Adipose tissue (tissue), 3 donors: Measurements from ENCODE around the gene LRRN2. TPM values are rescaled to one million over a fixed set of nuclear protein-coding genes. Genes with fewer than 3 reads are reported as not detected.
"Not testable (repeated sequence)": the region's sequence is repeated elsewhere in the genome, so short reads cannot be mapped to it uniquely, and the experiment has no call there.

Source experiments
- H3K27ac ChIP-seq: one replicate; pipeline ENCODE4 v1.5.1; 2013; ENCODE audit warnings: low read depth, low read length
- WGBS, 3 donors: extraction: QIAGEN DNeasy Blood & Tissue Kit; methylation state at CpG; one replicate each; pipeline ENCODE4 v1.1.7; 2013; 5-methylcytosine and 5-hydroxymethylcytosine counted together
- polyA plus RNA-seq, 3 donors: library from polyadenylated mRNA; stranded (reverse); fragments of 200-250 nt; gene quantifications; one replicate each; pipeline ENCODE4 v1.2.3, GENCODE V29; 2013
- donor health status: healthy with polysubstance abuse.
- donor health status: Bipolar disorder and iron deficiency.
- donor health status: healthy.

LRRN2 gene
- polyA plus RNA-seq, 3 donors: 0.38 to 5.1 (median 3.1) TPM

DNA sequence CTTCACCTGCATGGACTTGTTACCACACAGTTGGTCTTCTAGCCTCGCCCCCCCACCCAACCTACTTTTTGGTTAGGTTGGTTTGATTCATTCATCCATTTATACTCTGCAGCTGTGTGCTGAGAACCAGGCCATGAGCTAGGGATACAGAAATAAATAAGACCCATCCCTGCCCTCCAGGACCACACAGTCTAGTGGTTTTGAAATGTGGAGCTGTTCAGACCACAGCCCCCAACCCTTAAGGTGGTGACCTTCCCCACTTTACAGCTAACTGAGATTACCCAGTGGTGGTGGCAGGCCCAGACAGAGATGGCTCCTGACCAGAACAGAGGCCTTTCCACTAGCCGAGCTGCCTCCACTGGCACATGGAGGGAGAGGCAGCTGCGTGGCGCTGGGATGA is 37.0 kb downstream of the LRRN2 start:
- H3K27ac ChIP-seq: no peak overlapping the region
- WGBS, 3 donors: 90 to 95% (median 94%) methylated on average over 4 of the region's 4 CpGs

DNA sequence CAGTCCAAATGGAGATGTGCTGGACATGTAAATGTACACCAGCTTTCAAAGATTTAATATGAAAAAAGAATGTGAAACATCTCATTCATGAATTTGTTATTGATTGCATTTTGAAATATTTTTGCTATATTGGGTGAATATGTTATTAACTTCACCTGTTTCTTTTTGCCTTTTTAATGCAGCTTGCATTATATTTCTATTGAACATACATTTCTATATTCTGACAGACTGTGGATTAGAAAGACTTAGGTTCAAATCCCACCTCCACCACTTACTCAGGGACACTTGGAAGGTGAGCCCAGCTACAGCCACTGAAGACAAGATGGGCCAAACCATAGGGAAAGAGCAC is 37.8 kb downstream of the LRRN2 start:
- no peak overlapping the region for H3K27ac ChIP-seq

DNA sequence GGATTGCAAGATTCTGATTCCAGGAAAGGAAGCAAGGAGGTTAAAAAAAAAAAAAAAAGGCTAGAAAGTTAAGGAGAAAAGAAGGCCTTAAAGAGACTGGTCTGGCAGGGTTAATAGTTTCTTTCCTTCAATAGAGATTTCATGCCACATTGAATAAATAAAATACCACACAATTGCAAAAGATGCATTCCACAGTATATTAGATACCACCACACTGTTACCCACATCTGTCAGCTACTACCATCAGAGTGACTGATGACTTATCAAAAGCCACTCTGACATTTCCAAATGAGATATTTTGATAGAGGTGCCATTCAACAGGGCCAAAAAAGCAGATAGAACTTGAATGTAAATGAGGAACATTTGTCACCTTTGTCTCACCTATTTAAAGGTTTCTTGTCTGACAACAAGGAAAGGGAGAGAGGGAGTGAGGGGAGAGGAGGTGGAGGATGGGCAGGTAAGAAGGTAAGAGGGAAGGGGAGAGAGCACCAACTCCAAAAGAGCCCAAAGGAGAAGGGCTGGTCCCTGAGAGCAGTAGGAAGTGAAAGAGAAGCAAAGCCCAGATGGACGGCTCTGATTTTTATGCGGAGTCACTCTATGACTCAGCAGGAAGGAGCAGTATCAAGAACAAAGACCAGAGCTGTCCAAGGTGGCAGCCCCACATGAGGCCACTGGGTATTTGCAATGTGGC is 38.3 kb downstream of the LRRN2 start:
- H3K27ac ChIP-seq: no peak overlapping the region
- WGBS, 3 donors: 11 to 17% (median 15%) methylated on average over 2 of the region's 2 CpGs

DNA sequence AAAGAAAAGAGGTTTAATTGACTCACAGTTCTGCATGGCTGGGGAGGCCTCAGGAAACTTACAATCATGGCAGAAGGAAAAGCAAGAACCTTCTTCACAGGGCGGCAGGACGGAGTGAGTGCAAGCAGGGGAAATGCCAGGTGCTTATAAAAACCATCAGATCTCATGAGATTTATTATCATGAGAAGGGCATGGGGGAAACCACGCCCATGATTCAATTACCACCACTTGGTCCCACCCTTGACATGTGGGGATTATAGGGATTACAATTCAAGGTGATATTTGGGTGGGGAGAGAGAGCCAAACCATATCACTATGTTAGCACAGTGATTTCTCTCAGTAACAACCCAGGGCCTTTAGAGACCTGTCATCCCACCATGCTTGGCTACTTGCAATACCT is 39.9 kb downstream of the LRRN2 start:
- H3K27ac ChIP-seq: no peak overlapping the region
- WGBS, 3 donors: 79 to 91% (median 85%) methylated on average over 3 of the region's 3 CpGs

DNA sequence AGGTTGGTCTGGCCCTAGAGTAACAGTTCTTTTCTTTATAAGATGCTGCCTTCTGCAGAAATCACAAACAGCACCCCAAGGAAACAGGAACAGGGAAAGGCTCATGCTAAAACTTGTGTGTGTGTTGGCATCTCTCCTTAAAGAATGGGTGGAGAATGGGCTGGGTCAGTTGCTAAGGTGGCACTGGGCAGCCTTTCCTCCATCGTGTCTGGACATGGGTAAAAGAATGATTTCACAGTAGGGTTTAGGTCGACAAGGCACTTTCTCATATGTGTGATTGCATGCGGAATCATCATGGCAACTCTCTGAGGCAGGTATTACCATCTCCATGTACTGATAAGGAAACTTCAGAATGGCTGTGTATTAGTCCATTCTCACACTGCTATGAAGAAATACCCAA is 40.3 kb downstream of the LRRN2 start:
- H3K27ac ChIP-seq: no peak overlapping the region
- WGBS, 3 donors: 74 to 90% (median 82%) methylated on average over 3 of the region's 3 CpGs

DNA sequence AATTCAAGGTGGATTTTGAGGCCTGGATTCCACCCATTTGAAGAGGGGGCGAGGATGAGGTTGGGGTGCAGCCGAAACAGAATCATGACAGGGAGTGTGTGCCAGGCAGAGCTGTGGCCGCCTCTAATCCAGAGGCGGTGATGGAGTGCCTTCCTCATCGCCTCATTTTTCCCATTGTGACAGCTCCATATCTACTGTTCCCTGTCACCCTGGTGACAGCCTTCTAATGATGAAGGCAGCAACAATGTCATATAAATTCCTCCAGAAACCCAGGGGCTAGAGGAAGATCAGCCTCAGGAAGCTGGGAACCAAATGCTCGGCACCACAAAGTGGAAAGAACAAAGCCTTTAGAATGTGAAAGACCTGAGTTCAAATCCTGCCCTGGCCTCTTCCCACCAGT is 42.0 kb downstream of the LRRN2 start:
- H3K27ac ChIP-seq: no peak overlapping the region
- WGBS, 3 donors: 90 to 96% (median 91%) methylated on average over 6 of the region's 6 CpGs

DNA sequence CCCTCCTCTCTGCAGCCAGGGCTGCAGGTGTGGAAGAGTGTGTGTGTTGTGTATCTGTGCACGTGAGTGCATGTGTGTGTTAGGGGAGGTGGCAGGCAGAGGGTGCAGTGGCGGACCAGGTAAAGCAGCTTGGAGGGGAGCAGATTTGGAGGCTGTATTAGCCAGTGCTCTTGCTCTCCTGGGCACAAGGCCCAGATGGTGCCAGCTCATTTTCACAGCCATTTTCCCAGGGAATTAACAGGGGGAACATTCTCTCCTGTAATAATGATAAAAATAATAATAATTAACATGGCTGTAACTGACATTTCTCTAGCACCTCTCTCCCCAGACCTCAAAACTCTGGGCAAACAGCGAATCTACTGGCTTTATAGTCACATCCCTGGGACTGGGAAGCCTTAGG is 43.6 kb downstream of the LRRN2 start:
- WGBS, 3 donors: 78 to 89% (median 87%) methylated on average over 3 of the region's 3 CpGs
- H3K27ac ChIP-seq: no peak overlapping the region

DNA sequence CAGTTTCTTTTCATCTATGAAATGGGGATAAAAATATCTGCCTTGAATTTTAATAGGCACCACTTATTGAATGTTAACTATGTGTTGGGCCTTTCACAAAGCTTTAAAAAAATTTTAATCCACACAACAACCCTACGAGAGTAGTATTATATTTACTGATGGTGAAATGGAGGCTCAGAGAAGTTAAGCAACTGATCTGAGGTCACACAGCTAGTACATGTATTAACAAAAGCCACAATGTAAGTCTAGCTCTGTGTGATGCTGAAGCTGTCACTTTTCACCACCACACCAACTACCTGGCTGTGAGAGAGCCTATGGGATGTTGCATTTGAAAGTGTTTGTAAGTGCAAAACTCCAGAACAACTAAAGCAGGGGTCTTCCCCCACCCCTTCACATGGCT is 44.1 kb downstream of the LRRN2 start:
- no peak overlapping the region for H3K27ac ChIP-seq
- WGBS, 3 donors: 83 to 90% (median 89%) methylated on average over 1 of the region's 1 CpG

DNA sequence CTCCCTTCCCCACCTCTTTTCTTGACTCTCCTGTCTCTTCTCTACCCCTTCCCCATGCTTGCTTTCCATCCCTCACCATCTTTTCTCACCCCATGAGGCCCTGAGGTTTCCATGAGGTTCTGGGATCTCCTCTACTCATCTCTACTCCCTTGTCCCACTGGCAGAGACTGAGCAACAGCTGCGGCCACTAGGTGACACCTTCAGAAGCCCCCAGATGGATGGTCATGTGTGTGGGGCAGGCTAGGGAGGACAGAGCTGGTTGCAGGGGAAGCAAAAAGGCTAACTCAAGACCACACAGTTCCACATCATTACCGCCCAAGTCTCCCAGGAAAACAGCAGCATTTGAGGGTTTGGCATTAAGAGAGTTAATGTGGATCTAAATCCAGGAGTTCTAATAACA is 45.0 kb downstream of the LRRN2 start:
- H3K27ac ChIP-seq: no peak overlapping the region
- WGBS, 3 donors: 80 to 94% (median 89%) methylated on average over 2 of the region's 2 CpGs

DNA sequence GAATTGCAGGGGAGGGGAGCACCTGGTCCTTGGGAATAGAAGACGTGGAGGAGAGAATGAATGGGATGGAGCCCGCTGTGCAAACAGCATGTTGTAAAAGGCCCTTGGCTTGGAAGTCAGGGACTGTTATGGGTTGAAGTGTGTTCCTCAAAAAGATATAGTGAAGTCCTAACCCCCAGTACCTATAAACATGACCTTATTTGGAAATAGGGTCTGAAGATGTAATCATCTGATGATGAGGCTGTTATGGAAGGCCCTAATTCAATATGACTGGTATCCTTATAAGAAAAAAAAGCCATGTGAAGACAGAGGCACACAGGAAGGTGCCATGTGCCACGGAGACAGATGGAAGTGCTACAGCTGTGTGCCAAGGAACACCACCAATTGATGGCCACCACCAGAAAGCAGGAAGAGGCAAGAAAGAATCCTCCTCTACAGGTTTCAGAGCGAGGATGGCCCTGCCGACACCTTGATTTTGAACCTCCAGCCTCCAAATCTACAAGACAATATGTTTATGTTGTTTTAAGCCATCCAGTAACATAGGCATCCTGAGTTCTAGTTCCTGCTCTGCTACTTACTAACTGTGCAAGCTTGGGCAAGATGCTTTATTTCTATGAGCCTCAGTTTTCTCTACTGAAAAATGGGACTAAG is 51.2 kb downstream of the LRRN2 start:
- H3K27ac ChIP-seq: no peak overlapping the region
- WGBS, 3 donors: 82 to 93% (median 92%) methylated on average over 5 of the region's 5 CpGs

DNA sequence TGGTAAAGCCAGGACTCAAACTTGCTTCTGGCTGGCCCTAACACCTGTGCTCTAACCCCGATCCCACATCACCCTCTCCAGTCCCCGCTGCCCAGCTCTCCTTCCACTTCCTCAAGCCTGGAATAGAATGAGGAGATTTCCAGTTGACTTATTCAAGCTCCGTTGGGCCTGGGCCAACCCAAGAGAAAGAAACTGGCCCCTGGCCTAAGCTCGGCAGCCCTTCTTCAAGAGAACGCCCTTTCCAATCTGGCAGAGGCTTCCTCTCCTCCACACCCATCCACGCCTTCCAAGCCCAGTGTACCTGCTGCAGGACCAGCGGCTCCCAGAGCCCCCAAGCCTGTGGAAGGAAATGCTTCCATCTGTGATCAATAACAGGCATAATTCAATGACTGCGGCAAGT is 51.9 kb downstream of the LRRN2 start:
- WGBS, 3 donors: 46 to 54% (median 49%) methylated on average over 8 of the region's 8 CpGs
- no peak overlapping the region for H3K27ac ChIP-seq

DNA sequence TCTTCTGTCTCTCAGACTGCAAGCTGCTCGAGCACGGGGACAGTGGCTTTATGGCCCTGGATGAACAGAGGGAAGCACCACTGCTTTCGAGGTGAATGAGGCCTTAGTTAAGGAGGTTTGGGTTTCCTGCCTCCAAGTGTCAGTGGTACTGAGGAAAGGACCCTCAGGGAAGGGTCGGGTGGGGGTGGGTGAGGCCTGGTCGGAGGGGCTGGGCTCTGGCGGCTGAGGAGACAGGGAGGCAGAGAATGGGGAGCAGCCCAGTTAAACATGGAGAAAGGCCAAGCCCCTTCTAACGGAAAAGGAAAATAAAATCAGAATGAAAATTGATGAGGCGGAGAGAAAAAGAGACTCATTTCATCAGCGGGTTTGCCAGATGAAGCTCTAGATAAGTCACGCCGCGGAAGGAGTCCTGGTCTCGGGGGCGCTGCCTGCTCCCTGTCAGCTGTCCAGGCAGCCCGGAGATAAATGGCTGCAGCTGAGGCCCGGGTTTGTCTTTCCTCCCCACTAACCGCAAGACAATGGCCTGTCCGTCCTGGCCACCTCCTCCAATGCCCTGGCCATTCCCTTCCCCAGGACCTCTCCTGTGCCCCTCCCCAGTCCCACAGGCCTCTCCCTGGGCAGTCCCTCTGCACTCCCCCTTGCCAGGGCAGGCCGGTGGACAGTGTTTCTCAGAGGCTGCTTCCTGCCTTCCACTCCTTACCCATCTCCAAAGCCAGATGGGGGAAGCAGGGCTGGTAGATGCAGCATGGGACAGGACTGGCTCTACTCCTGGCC is 55.2 kb downstream of the LRRN2 start:
- 29 to 57% (median 54%) methylated on average over 19 of the region's 19 CpGs for WGBS, 3 donors
- no peak overlapping the region for H3K27ac ChIP-seq

DNA sequence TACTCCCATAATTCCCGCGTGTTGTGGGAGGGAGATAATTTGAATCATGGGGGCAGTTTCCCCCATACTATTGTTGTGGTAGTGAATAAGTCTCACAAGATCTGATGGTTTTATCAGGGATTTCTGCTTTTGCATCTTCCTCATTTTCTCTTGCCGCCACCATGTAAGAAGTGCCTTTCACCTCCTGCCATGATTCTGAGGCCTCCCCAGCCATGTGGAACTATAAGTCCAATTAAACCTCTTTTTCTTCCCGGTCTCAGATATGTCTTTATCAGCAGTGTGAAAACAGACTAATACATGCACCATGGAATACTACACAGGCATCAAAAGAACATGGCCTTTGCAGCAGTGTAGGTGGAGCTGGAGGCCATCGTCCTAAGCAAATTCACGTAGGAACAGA is 56.1 kb downstream of the LRRN2 start:
- H3K27ac ChIP-seq: not testable (repeated sequence)
- 91 to 98% (median 96%) methylated on average over 6 of the region's 6 CpGs for WGBS, 3 donors

DNA sequence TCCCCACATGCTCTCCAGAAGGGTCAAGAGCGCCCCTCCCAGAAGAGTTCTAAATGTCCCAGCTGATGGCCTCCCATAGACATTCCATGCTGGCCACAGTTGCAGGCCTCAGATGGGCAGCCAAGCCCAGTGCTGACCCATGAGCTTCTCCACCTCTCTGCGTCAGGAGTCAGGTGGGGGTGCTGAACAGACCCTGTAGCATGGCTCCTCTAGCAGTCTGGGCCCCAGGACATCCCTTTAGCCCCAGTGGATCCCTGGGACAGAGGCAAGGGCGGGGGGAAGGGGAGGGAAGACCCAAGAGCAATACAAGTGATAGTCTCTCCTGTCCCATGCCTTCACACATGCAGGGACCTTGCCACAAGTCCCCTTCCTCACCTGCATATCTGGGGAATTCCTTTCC is 56.7 kb downstream of the LRRN2 start:
- WGBS, 3 donors: 67 to 97% (median 94%) methylated on average over 3 of the region's 3 CpGs
- no peak overlapping the region for H3K27ac ChIP-seq

DNA sequence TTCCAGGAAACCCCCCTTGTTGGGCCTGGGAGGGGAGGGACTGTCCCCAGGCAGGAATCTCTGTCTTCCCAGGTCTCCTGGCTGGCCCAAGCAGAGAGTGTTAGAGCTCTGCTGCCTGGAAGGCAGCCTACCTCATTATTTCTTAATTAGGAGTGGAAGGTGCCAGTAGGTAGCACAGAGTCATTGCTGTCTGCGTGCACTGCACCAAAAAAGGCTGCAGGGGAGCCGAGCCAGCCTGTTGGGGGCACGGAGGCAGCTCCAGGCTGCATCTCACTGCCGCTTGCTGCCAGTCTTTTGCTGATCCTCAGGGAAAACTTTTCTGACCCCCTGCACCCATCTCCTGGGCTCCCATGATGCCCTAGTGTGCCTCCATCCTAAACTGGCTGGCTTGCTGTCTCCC is 58.1 kb downstream of the LRRN2 start:
- H3K27ac ChIP-seq: no peak overlapping the region
- WGBS, 3 donors: 81 to 96% (median 95%) methylated on average over 4 of the region's 4 CpGs

DNA sequence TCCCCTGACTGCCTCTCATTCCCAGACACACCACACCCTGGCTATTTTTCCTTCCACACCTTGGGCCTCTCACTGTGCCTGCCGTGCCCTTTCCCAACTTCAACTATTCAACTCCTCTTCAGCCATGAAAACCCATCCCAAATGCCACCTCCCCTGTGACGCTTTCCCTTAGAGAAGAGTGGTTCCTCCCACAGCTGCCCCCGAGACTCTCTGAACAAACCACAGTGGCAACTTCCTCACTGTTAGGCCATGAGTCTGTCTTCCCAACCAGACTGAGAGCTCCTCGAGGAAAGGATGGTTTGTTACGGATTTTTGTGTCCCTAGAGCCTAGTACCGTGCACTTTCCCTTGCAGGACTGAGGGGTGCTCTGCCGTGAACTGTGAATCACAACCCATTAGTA is 59.2 kb downstream of the LRRN2 start:
- no peak overlapping the region for H3K27ac ChIP-seq
- 77 to 81% (median 78%) methylated on average over 7 of the region's 7 CpGs for WGBS, 3 donors

DNA sequence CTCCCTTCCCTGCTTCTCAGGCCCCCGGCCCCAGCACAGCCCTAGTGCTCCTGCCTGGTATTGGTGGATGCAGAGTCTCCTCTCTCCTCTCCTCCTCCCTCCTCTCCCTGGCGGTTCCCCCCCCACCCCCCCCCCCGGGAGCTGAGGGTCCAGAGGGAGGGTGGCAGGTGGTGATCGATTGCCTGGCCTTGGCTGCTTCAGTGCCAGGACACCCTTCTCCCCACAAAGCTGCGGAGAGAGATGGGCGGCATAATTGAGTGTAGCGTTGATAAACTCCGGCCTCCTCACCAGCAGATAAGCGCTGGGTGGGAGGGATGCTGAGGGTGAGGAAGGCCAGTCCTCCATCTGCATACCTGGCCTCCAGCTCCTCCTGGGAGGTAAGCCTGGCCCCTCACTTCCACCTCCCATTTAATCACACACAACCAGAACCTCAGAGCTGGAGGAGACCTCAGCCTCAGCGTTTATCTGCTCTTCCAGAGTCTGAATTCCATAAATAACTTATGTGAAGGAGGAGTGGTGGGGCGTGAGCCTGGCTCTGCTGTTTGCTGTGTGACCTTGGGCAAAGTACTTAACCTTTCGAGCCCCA is 60.8 kb downstream of the LRRN2 start:
- H3K27ac ChIP-seq: no peak overlapping the region
- WGBS, 3 donors: 23 to 69% (median 68%) methylated on average over 12 of the region's 12 CpGs

DNA sequence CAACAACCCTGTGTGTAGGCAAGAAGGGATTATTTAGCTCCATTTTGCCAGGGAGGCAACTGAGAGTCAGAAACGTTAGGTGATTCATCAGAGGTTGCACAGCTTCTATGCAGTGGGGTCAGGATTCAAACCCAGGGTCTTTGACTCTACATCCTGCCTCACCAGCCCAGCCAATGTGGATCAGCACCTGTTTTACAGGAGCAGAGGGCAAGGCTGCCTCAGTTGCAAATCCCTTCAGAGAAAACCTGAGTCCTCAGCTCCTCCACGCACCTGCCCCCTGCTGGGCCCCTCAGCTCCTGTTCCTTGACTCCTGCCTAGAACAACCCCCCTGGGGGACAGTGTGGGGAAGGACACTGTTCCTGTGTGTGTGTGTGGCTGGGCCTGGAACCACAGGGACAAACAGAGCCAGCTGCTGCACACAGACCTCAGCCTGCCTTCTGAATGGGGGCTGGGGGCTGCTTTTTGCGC is 61.6 kb downstream of the LRRN2 start:
- H3K27ac ChIP-seq: no peak overlapping the region
- 46 to 65% (median 47%) methylated on average over 3 of the region's 3 CpGs for WGBS, 3 donors

DNA sequence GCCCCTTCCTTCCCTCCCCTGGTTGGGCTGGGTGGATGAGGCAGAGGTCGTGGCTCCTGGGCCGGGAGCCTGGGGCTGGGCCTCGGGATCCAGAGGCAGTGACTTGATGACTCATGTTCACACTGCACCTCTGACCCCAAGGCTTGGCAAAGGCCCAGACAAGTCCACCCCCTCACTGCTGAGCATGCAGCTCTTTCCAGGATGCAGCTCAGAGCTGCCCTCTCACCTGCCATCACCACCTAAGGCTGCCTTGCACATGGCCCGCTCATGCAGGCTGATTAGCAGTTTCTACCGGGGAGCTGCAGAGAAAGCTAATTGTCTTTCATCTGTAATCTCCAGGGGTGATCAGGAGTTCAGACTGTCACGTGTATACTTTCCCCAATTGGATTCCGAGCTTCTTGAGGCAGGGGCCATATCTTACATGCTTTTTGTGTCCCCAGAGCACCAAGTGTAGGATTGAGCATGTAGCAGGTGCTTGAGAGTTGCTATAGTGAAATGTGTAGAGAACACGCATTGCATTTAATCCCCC is 62.1 kb downstream of the LRRN2 start:
- H3K27ac ChIP-seq: no peak overlapping the region
- WGBS, 3 donors: 50 to 61% (median 59%) methylated on average over 8 of the region's 8 CpGs
